Right ventricle myocardium superior (tissue), 1 donor: ENCODE data around the gene C9orf85. TPM values are rescaled to one million over a fixed set of nuclear protein-coding genes. Genes with fewer than 3 reads are reported as not detected.
A peak's percentile ranks its signal among the peaks of the same experiment; 100 is the strongest.
"Not testable (repeated sequence)": the region's sequence is repeated elsewhere in the genome, so short reads cannot be mapped to it uniquely, and the experiment has no call there.

ENCODE experiments used
- ATAC-seq: fragments of 200-7000 bp; cut with Tn5 transposase; one replicate; pipeline ENCODE4 v1.9.1; 2020; ENCODE audit warnings: mild to moderate bottlenecking; ENCODE audit not compliant: poor library complexity
- DNase-seq: peaks from one replicate; pipeline ENCODE4 v3.0.0-alpha.2; 2020
- intact Hi-C: fragments of 100-400 bp; cut with DNase I; formaldehyde crosslinking; loops from one replicate; pipeline ENCODE4 v1.11.2; 2022
- total RNA-seq: library from RNA; stranded (reverse); fragmentation: NEBNext Ultra II Directional; extraction: Animal tissue kit (Norgen Biotek cat#: 25700); gene quantifications from one replicate; pipeline ENCODE4 v1.2.1, GENCODE V29; 2021
- donor health status: DM: no; HTN: yes; CAD: no; lungs with severe emphysema.

C9orf85 gene
- total RNA-seq, 1 donor from 2014 or later: 7.1 TPM

DNA sequence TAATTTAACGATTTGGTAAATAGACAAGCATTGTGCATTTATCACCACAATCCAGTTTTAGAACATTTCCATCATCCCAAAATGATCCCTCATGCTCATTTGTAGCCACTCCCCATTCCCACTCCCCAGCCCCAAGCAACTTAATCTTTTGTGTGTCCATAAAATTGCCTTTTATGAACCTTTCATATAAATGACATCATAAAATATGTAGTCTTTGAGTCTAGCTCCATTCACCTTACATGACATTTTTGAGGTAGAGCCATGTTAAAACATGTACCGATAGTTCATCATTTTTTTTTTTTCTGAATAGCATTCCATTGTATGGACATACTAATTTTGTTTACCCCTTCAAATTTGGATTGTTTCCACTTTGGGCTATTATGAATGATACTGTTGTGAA is 70.5 kb downstream of the C9orf85 start:
- intact Hi-C loops: no loop called here
- no peak for DNase-seq

DNA sequence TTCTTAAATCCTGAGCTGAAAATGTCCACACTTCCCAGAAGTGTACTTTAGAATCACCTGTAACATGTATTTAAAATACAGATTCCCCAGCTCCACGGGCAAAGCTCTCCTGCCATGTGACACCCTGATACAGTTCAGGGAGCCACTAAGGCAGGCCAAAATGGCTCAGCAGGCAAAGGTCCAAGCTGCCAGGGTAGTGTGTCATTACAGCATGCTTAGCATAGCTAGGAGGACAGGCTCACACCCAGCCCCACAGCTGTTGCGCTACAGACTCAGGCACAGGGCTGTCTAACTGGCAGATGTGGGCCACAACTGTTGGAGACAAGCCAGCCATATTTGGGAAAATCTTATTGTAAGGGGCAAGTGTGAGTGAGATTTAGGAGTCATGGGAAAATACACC is 73.0 kb downstream of the C9orf85 start:
- intact Hi-C loops: no loop called here
- DNase-seq (peak; percentile 68), ATAC-seq (peak; percentile 86)

More for the DNA sequence above, 70.5 kb downstream of the C9orf85 start:
- ATAC-seq: no peak

DNA sequence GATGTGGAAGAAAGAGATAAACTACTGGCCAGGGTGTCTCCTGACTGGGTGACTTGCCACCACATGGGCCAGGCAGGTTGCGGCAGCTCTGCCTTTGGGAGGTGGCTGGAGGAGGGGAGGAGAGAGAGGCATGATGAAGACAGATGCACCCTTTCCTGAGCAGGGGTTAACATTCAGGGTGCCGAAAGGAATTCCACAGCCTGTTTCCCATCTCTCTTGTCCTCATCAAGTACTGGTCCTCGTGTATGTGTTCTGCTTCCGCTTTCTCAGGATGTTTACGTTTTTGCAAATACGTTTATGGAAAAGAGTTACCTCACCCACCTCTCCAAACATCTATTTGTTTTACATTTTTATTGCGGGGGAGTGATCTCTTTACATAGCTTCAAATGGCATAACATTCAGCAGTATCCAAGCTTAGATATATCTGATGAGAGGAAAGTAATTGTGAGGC is 73.4 kb downstream of the C9orf85 start:
- intact Hi-C loops: no loop called here
- peak; percentile 47 for ATAC-seq
- DNase-seq: no peak

DNA sequence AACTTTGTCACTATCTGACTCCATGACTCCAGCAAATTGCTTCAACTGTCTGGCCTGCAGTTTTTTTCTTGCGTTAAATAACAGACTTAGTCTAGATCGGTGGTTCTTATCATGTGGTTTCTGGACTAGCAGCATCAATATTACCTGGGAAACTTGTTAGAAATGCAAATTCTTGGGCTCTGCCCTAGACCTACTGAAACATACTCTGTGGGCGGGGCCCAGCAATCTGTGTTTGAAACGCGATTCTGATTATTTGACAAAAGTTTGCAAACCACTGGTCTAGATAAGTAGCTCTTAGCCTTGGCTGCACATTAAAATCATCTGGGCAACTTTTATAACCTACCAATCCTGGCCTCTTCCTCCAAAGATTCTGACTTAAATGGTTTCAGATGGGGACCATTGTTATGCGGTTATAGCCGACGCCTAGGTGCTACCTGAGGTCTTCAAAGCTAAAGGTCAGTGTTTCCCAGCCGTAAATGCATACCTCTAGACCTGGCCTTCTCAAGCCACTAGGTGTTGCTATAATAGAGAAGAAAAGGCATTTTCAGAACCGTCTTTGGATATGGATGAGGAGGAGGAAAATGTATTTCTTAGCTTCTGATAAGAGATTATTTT is 74.0 kb downstream of the C9orf85 start:
- no peak for DNase-seq
- intact Hi-C loops: no loop called here
- no peak for ATAC-seq

DNA sequence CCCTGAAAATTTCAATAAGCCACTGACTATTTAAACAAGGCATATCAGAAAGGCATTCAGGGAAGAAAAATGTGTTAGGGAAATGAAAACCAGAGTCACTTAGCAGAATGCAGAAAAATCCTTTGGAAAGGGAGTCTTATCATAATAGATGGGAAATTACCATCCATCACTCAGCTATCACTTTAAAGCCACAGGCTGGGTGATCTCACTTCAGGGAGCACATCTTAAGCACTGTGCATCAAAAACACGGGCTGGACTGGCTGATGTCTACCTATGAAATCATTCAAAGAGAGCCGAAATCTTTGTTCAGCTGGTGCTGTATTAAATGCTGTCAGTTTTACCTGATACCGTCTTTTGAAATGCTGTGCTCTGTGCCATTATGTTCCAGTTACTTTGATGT is 75.5 kb downstream of the C9orf85 start:
- intact Hi-C loops: no loop called here
- no peak for DNase-seq
- no peak for ATAC-seq

DNA sequence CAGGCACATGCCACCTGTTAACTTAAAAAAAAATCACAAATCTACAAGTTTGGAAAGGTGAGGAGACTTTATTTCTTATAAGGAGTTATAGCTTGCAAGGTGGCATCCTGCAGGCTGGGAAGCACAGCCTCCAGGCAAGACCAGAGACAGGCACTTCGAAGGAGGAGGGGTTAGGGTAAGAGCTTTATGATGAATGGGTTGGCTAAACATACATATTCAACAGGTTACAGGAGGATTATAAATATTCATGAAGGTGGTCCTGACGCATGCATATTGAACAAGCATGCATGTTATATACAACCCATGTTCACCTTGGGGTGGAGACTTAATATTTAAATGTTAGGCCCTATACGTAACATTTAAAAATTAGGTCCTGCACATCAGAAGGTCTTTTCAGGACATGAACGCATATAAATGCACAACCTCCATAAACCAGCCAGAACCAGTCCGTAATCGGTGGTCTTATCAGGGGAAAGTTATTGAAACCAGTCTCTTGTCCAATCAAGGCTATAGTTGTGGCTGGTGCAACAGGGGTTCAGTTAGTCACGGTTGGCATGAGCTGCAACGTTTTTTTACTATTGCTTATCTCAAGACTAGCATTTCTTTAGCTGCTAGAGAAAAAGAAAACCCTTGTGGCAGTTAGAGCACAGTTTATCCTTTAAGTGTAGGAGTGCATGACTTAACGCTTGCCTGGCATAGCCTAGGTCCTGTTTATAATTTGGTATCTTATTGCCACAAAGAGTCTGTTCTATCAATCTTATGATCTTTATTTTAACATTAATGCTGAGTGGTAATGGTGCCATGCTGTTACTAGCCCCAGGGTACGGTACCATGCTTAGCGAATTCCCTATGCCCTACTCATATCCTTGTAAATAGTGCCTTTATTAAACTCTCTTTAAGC is 76.3 kb downstream of the C9orf85 start:
- ATAC-seq (no peak), DNase-seq (no peak)
- intact Hi-C loops: no loop called here

DNA sequence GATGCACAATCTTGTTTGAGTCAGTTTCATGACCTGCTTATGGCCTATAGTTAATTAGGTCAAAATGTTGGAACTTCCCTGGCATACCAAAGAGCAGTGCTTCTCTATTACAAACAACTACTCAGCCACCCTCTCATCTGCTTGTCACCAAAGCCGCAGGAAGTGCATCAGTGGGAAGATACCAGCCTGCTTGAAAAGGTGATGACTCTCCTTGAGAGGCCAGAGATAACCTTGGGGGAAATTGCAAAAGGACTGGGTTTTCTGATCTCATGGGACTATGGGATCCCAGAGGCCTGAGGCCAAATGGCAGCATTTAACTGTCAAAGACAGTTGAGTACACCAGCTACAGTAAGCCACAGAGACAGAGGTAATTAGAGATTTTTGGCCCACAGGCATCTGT is 79.0 kb downstream of the C9orf85 start:
- ATAC-seq (peak; percentile 81), DNase-seq (no peak)
- intact Hi-C loops: no loop called here

DNA sequence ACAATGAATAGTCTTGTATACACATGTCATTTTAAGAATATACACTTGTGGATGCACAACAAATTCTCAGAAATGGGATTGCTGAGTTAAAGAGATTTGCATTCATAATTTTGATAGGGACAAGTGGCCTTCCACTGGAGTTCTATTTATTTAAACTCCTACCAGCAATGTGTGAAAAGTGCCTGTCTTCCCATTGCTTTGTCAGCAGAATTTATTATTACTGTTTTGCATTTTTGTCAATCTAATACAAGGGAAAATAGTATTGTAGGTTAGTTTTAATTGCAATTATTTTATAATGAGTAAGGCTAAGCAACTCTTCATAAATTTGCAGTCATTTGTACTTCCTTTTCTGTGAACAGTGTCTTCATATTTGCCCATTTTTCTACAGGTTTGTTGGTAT is 94.0 kb downstream of the C9orf85 start:
- ATAC-seq: no peak
- DNase-seq: no peak
- intact Hi-C loops: no loop called here

DNA sequence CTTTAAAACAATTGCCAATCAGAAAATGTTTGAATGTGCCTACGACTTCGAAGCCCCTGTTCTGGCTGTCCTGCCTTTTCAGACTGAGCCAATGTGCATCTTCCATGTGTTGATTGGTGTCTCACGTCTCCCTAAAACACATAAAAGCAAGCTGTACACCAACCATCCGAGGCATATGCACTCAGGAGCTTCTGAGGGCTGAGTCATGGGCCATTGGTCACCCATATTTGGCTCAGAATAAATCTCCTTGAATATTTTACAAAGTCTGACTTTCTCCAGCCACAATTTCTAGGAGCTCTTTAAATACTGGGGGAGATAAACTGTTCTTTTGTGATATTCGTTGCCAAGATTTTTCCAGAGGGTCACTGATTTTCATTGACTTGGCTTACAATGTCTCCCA is 95.1 kb downstream of the C9orf85 start:
- ATAC-seq: no peak
- intact Hi-C loops: no loop called here
- DNase-seq: no peak

DNA sequence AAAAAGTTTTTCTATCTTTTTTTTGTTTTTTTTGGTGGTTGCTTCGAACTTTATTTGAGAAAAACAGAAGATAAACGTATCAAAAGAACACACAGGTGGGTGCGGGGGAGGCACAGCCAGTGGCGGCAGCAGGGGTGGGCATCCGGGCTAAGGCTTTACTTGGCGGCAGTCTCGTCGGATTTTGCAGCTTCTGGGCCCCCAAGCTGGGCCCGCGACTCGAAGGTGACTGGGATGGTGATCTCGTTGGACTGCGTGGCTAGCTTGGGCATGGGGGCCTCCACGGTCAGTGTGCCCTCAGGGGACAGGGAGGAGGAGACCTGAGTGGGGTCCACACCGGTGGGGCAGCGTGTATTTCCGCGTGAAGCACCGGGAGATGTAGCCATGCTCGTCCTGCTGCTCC is 96.3 kb downstream of the C9orf85 start:
- DNase-seq, ATAC-seq, intact Hi-C loops: not testable (repeated sequence)

DNA sequence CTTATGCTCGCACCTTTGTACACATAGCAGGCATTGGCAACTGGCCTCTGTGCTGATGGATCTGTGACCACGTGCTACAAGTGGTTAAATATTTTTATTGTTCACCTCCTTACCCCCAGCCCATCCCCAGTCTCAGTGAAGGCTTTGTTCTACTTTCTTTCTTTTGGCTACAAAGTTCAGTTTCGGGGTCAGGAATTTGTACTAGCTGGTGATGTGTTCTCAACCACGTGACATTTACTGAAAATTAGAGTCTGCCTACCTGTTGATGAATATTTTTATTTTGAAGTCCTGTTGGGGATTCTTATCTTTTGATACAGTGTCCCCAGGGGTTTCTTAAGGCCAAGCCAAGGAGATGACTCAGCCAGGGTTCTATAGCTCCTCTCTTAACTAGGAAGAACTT is 101.2 kb downstream of the C9orf85 start:
- no peak for ATAC-seq
- DNase-seq: no peak
- intact Hi-C loops: no loop called here

DNA sequence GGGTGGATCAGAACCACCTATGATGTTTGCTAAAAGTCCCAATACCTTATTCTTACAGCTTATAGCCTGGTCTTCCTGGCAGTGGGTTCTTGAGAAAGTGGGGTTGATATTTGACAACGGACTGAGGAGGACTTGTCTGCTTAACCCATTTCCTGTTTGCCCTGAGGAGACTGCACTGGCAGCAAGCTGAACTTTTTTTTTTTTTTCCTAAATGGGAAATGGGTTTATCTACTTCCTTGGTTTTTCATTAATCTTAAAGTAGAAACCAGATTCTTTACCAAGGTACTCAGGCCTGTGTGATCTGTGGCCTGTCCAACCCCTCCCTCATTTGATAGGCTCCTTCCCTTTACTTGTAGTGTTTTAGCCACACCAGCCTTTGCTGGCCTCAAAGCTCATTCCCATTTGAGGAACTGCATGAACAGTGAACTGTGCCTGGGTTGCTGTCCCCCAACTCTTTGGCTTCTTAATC is 101.9 kb downstream of the C9orf85 start:
- intact Hi-C loops: no loop called here
- DNase-seq (no peak), ATAC-seq (no peak)

DNA sequence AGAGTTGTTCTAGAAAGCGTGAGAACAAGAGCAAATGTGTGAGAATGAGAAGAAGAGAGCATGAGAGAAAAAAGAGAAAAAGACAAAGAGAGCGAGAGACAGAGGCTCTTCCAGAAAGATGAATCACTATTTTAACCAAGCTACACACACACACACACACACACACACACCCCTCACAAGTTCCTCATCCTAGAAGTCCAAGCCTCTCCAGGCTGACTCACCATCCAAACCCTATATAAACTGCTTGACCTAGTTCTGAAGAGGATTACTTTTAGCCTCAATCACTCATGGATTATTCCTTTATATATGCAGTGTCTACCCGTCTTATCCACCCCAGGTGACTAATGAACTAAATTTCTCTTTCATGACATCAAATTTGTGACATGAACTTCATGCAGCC is 111.4 kb downstream of the C9orf85 start:
- DNase-seq: no peak
- intact Hi-C loops: loop anchor here (2.0 kb wide), 1 partner anchor 216 kb away; no protein-coding TSS in a partner anchor
- no peak for ATAC-seq

Other genes starting within 250 kb of the C9orf85 start
- 7.9 TPM for gene CEMIP2, start 143.1 kb upstream of the C9orf85 start, total RNA-seq
- 10.8 TPM for gene ABHD17B, start 446 bp upstream of the C9orf85 start, total RNA-seq
- gene C9orf57, start 149.0 kb downstream of the C9orf85 start, total RNA-seq: not detected
- gene GDA, start 237.8 kb downstream of the C9orf85 start, total RNA-seq: 2.9 TPM